K562 (cell line): ENCODE data around the gene VPS33B. TPM values are rescaled to one million over a fixed set of nuclear protein-coding genes. Genes with fewer than 3 reads are reported as not detected.

ENCODE experiments used
- ARID3B ChIP-seq: fragments of 250-450 bp; sonication (Bioruptor Pico); IDR thresholded peaks from 2 replicates; pipeline ENCODE4 v1.4.0; 2020; ENCODE audit warnings: borderline replicate concordance
- BCLAF1 ChIP-seq, 2 experiments: fragments of 450-650 bp in 1 of 2; IDR thresholded peaks; 2 replicates each; pipeline ENCODE4 v1.6.1; 2011 to 2017; ENCODE audit warnings: low read depth in 2 of 2, antibody characterized with exemption in 1 of 2, borderline replicate concordance in 1 of 2, low read length in 1 of 2, mild to moderate bottlenecking in 1 of 2, mixed read lengths in 1 of 2; ENCODE audit not compliant: control insufficient read depth in 1 of 2
- CAMTA2 ChIP-seq: fragments of 250-450 bp; sonication (Bioruptor Pico); conservative IDR thresholded peaks from 2 replicates; pipeline ENCODE4 v1.5.1; 2022
- CGGBP1 ChIP-seq: fragments of 250-450 bp; sonication (Bioruptor Pico); IDR thresholded peaks from 2 replicates; pipeline ENCODE4 v1.9.0; 2021; ENCODE audit warnings: mild to moderate bottlenecking
- HES1 ChIP-seq: fragments of 450-650 bp; IDR thresholded peaks from 2 replicates; pipeline ENCODE4 v1.6.1; 2016; ENCODE audit warnings: low read depth, mild to moderate bottlenecking, moderate library complexity
- ILF3 ChIP-seq: fragments of 450-650 bp; IDR thresholded peaks from 2 replicates; pipeline ENCODE4 v1.6.1; 2018; ENCODE audit warnings: antibody characterized with exemption, mild to moderate bottlenecking, moderate library complexity, borderline replicate concordance
- NFATC3 ChIP-seq: fragments of 450-650 bp; IDR thresholded peaks from 2 replicates; pipeline ENCODE4 v1.6.1; 2017; ENCODE audit warnings: mild to moderate bottlenecking
- RNF219 ChIP-seq: fragments of 250-450 bp; sonication (Bioruptor Pico); IDR thresholded peaks from 2 replicates; pipeline ENCODE4 v1.5.0; 2022; ENCODE audit warnings: mild to moderate bottlenecking
- RUNX1 ChIP-seq: sonication (generic); IDR thresholded peaks from 2 replicates; pipeline ENCODE4 v1.6.1; 2016; ENCODE audit warnings: antibody characterized with exemption, low read depth
- SMAD1 ChIP-seq: fragments of 150-350 bp; IDR thresholded peaks from 2 replicates; pipeline ENCODE4 v1.6.1; 2014; ENCODE audit warnings: low read length, low read depth; ENCODE audit not compliant: partially characterized antibody
- SREBF2 ChIP-seq: sonication (generic); formaldehyde crosslinking; IDR thresholded peaks from 2 replicates; pipeline ENCODE4 v1.4.0; 2020; ENCODE audit warnings: mild to moderate bottlenecking, missing genetic modification reagents
- STAT5A ChIP-seq: IDR thresholded peaks from 2 replicates; pipeline ENCODE4 v1.6.1; 2012; ENCODE audit warnings: low read length, inconsistent platforms, borderline replicate concordance
- TEAD1 ChIP-seq, 2 experiments: fragments of 450-650 bp in 1 of 2; sonication (generic) in 1 of 2; formaldehyde crosslinking; IDR thresholded peaks; 2 replicates each; pipeline versions ENCODE4 v1.4.0 to v1.8.0; 2020 to 2022; ENCODE audit warnings: mild to moderate bottlenecking in 2 of 2, missing genetic modification reagents in 1 of 2
- TSHZ1 ChIP-seq: fragments of 250-450 bp; sonication (Bioruptor Pico); IDR thresholded peaks from 2 replicates; pipeline ENCODE4 v1.4.0; 2020; ENCODE audit warnings: mild to moderate bottlenecking, moderate library complexity
- polyA plus RNA-seq, 8 experiments: library from polyadenylated mRNA; depleted of rRNA in 4 of 8; stranded (reverse) in 5 of 8; unstranded in 3 of 8; fragments of >200 nt; fragmentation: Nextera tagmentation in 2 of 8; fragmentation: Illumina TruSeq in 1 of 8; extraction: Ambion mirVana in 2 of 8; extraction: Trizol in 1 of 8; gene quantifications; 2 replicates each; pipeline versions ENCODE4 v1.2.1 to v1.2.3, GENCODE V29; 2011 to 2014; ENCODE audit warnings: inconsistent platforms in 1 of 8, missing spikeins in 1 of 8
- total RNA-seq, 7 experiments: library from RNA; depleted of rRNA in 6 of 7; stranded (reverse); fragments of >200 nt in 6 of 7; fragmentation: Illumina TruSeq in 2 of 7; extraction: Trizol in 2 of 7; gene quantifications; 2 replicates each; pipeline versions ENCODE4 v1.2.1 to v1.2.3, GENCODE V29; 2011 to 2021; ENCODE audit warnings: low replicate concordance in 1 of 7

VPS33B gene
- total and polyA plus RNA-seq, 9 of the 15 experiments (the other 6 are each of a cell fraction or from before 2014, with no cell fraction given), result 9.4 to 25.5 (median 14.8) TPM

- TF ChIP-seq ARID3B (no peak), TSHZ1 (CRISPR knock-in tag) (no peak), CAMTA2 (CRISPR knock-in tag) (0 out of 2 replicates have a peak, but pooled peaks have one; percentile 31), HES1 (no peak), CGGBP1 (CRISPR knock-in tag) (no peak; the same call in 1 of the 2 replicates), RNF219 (CRISPR knock-in tag) (no peak), BCLAF1 (IDR thresholded peaks at IDR 0.05; ENCODE audit: borderline replicate concordance in 1 of 2, control insufficient read depth in 1 of 2, low read depth in 2 of 2, low read length in 1 of 2) (no peak), ILF3 (no peak), SREBF2 (CRISPR knock-in tag) (no peak), NFATC3 (no peak), RUNX1 (no peak; the same call in 1 of the 2 replicates), TEAD1 (CRISPR knock-in tag; IDR thresholded peaks at IDR 0.05) (peak in 1 of 2 experiments; percentile 85; a peak in 2 of 4 replicates), STAT5A (no peak), SMAD1 (peak; percentile 23)
Measured at GRCh38 chr15:90994417-90995311, 27.7 kb downstream of the VPS33B start, which contains the start of gene PRC1 (continued).
